Measurements from ENCODE around the gene ANGPTL2.
"Not testable (repeated sequence)": the region's sequence is repeated elsewhere in the genome, so short reads cannot be mapped to it uniquely, and the experiment has no call there.

ANGPTL2 gene, protein sequence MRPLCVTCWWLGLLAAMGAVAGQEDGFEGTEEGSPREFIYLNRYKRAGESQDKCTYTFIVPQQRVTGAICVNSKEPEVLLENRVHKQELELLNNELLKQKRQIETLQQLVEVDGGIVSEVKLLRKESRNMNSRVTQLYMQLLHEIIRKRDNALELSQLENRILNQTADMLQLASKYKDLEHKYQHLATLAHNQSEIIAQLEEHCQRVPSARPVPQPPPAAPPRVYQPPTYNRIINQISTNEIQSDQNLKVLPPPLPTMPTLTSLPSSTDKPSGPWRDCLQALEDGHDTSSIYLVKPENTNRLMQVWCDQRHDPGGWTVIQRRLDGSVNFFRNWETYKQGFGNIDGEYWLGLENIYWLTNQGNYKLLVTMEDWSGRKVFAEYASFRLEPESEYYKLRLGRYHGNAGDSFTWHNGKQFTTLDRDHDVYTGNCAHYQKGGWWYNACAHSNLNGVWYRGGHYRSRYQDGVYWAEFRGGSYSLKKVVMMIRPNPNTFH

GRCh38 chr9:127122176-127123063 lies at the start of gene ANGPTL2:
TSS of gene ANGPTL2 (minus strand) at chr9:127122635. CDS start at chr9:127108731, 13,904 bp downstream.
- Histone ChIP-seq H3K4me3 (replicated peaks; ENCODE audit: low read depth, low read length) (no peak within 1 kb of the TSS), H3K36me3 (ENCODE audit: control insufficient read depth, insufficient read depth, low read length) (no peaks in the 10 kb centered on the region), H3K27me3 (replicated peaks; ENCODE audit: control insufficient read depth, insufficient read depth, low read length) (no peaks in the 10 kb centered on the region)
- peak; percentile 40 for DNase-seq (ENCODE audit: extremely low read depth, insufficient read length)
- TF ChIP-seq, protein P1, sequence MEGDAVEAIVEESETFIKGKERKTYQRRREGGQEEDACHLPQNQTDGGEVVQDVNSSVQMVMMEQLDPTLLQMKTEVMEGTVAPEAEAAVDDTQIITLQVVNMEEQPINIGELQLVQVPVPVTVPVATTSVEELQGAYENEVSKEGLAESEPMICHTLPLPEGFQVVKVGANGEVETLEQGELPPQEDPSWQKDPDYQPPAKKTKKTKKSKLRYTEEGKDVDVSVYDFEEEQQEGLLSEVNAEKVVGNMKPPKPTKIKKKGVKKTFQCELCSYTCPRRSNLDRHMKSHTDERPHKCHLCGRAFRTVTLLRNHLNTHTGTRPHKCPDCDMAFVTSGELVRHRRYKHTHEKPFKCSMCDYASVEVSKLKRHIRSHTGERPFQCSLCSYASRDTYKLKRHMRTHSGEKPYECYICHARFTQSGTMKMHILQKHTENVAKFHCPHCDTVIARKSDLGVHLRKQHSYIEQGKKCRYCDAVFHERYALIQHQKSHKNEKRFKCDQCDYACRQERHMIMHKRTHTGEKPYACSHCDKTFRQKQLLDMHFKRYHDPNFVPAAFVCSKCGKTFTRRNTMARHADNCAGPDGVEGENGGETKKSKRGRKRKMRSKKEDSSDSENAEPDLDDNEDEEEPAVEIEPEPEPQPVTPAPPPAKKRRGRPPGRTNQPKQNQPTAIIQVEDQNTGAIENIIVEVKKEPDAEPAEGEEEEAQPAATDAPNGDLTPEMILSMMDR (IDR thresholded peaks at IDR 0.05; ENCODE audit: insufficient read depth, low read length, poor library complexity, severe bottlenecking): no peak

DNA sequence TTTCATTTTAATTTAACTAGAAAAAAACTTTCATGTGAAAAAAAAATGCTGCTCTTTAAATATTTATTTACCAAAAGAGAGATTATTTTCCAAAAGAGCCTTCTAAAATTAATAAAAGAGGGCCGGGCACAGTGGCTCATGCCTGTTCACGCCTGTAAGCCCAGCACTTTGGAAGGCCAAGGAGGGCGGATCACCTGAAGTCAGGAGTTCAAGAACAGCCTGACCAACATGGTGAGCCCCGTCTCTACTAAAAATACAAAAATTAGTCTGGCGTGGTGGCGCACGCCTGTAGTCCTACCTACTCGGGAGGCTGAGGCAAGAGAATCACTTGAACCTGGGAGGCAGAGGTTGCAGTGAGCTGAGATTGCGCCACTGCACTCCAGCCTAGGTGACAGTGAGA lies 48.9 kb upstream of the ANGPTL2 start:
- not testable (repeated sequence) for H3K4me3 ChIP-seq (replicated peaks; ENCODE audit: low read depth, low read length); DNase-seq (ENCODE audit: extremely low read depth, insufficient read length); H3K27me3 ChIP-seq (replicated peaks; ENCODE audit: control insufficient read depth, insufficient read depth, low read length); H3K36me3 ChIP-seq (ENCODE audit: control insufficient read depth, insufficient read depth, low read length)

- DNase-seq (ENCODE audit: extremely low read depth, insufficient read length): no peak
- TF ChIP-seq, protein P1 (IDR thresholded peaks at IDR 0.05; ENCODE audit: insufficient read depth, low read length, poor library complexity, severe bottlenecking): no peak
- H3K36me3 ChIP-seq (ENCODE audit: control insufficient read depth, insufficient read depth, low read length): no peaks in the 10 kb centered on the region
Measured at GRCh38 chr9:127170652-127171051, 48.2 kb upstream of the ANGPTL2 start.

DNA sequence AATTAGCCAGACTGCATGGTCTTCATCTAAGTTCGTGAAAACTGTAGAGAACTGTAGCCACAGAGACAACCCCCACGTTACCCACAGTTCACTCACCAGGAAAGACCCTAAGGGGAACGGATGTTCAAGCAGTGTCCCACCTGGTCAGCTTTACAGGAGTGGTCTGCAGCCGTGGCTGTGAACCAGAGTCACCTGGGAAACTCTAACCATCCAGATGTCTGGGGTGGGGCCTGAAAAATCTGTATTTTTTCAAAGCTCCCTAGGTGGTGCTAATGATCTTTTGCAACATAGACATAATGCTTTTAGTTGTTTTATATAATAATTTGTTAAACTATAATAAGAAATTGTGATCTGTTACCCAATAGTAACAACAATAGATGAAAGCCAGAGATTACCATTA lies 47.7 kb upstream of the ANGPTL2 start:
- TF ChIP-seq, protein P1 (IDR thresholded peaks at IDR 0.05; ENCODE audit: insufficient read depth, low read length, poor library complexity, severe bottlenecking): no peak
- no peak overlapping the region for H3K4me3 ChIP-seq (replicated peaks; ENCODE audit: low read depth, low read length)
- no peaks in the 10 kb centered on the region for H3K27me3 ChIP-seq (replicated peaks; ENCODE audit: control insufficient read depth, insufficient read depth, low read length)
- no peaks in the 10 kb centered on the region for H3K36me3 ChIP-seq (ENCODE audit: control insufficient read depth, insufficient read depth, low read length)
- DNase-seq (ENCODE audit: extremely low read depth, insufficient read length): no peak

More at GRCh38 chr9:127170652-127171051, 48.2 kb upstream of the ANGPTL2 start:
- Histone ChIP-seq H3K27me3 (replicated peaks; ENCODE audit: control insufficient read depth, insufficient read depth, low read length) (no peaks in the 10 kb centered on the region), H3K4me3 (replicated peaks; ENCODE audit: low read depth, low read length) (no peak overlapping the region)

GRCh38 chr9:127169575-127169883 lies 47.1 kb upstream of the ANGPTL2 start:
- H3K27me3 ChIP-seq (replicated peaks; ENCODE audit: control insufficient read depth, insufficient read depth, low read length): no peaks in the 10 kb centered on the region
- no peak overlapping the region for H3K4me3 ChIP-seq (replicated peaks; ENCODE audit: low read depth, low read length)
- no peak for DNase-seq (ENCODE audit: extremely low read depth, insufficient read length)
- TF ChIP-seq, protein P1 (IDR thresholded peaks at IDR 0.05; ENCODE audit: insufficient read depth, low read length, poor library complexity, severe bottlenecking): no peak
- H3K36me3 ChIP-seq (ENCODE audit: control insufficient read depth, insufficient read depth, low read length): no peaks in the 10 kb centered on the region

All from GM06990 (cell line).